WTC11 (cell line): ENCODE measurements around the gene CACNA1D. TPM values are rescaled to one million over a fixed set of nuclear protein-coding genes. Genes with fewer than 3 reads are reported as not detected.

Source experiments
- ATAC-seq: fragments of 200-7000 bp; cut with Tn5 transposase; 2 replicates; pipeline ENCODE4 v1.10.0; 2021; ENCODE audit warnings: mild to moderate bottlenecking, moderate library complexity
- CTCF ChIA-PET: fragments of 300-600 bp; sonication (Branson Sonifier 250); formaldehyde crosslinking; loops from one replicate; lab custom pipeline; 2021; ENCODE audit warnings: antibody characterized with exemption; lab: Charles Lee
- POLR2A ChIA-PET: fragments of 350-600 bp; sonication (Branson Sonifier 250); formaldehyde crosslinking; loops from one replicate; lab custom pipeline; 2021; ENCODE audit warnings: antibody characterized with exemption; lab: Charles Lee
- DNase-seq: peaks from one replicate; pipeline ENCODE4 v3.0.0; 2021; ENCODE audit warnings: low spot score
- H3K27ac Mint-ChIP-seq: 2 replicates; pipeline ENCODE4 v1.8.0; 2021; ENCODE audit warnings: mixed read lengths
- H3K27me3 Mint-ChIP-seq: 2 replicates; pipeline ENCODE4 v1.8.0; 2021; ENCODE audit warnings: low read depth, mild to moderate bottlenecking, moderate library complexity, mixed read lengths
- H3K36me3 Mint-ChIP-seq: 2 replicates; pipeline ENCODE4 v1.8.0; 2021; ENCODE audit warnings: mixed read lengths
- H3K4me1 Mint-ChIP-seq: 2 replicates; pipeline ENCODE4 v1.8.0; 2022; ENCODE audit warnings: mixed read lengths
- H3K4me3 Mint-ChIP-seq: 2 replicates; pipeline ENCODE4 v1.8.0; 2021; ENCODE audit warnings: mild to moderate bottlenecking, moderate library complexity, mixed read lengths
- H3K9me3 Mint-ChIP-seq: 2 replicates; pipeline ENCODE4 v1.8.0; 2021; ENCODE audit warnings: mixed read lengths
- ATF1 ChIP-seq: sonication (generic); formaldehyde crosslinking; IDR thresholded peaks from 2 replicates; pipeline ENCODE4 v1.8.1; 2023; ENCODE audit warnings: mild to moderate bottlenecking, moderate library complexity, missing genetic modification reagents
- E2F4 ChIP-seq: sonication (generic); formaldehyde crosslinking; IDR thresholded peaks from 2 replicates; pipeline ENCODE4 v1.8.1; 2022; ENCODE audit warnings: low read depth, mild to moderate bottlenecking, moderate library complexity, missing genetic modification reagents, borderline replicate concordance
- ERG ChIP-seq: fragments of 250-450 bp; sonication (Bioruptor Pico); IDR thresholded peaks from 2 replicates; pipeline ENCODE4 v1.8.0; 2021; ENCODE audit warnings: mild to moderate bottlenecking
- ETV6 ChIP-seq: sonication (generic); formaldehyde crosslinking; IDR thresholded peaks from 2 replicates; pipeline ENCODE4 v1.8.1; 2022; ENCODE audit warnings: mild to moderate bottlenecking, missing genetic modification reagents
- FOXJ3 ChIP-seq: sonication (generic); formaldehyde crosslinking; IDR thresholded peaks from 2 replicates; pipeline ENCODE4 v1.9.0; 2021; ENCODE audit warnings: missing genetic modification reagents, mild to moderate bottlenecking, borderline replicate concordance
- FOXK1 ChIP-seq: sonication (generic); formaldehyde crosslinking; IDR thresholded peaks from 2 replicates; pipeline ENCODE4 v1.8.0; 2022; ENCODE audit warnings: mild to moderate bottlenecking, moderate library complexity, missing genetic modification reagents
- GABPB1 ChIP-seq: sonication (generic); formaldehyde crosslinking; IDR thresholded peaks from 2 replicates; pipeline ENCODE4 v1.8.1; 2023; ENCODE audit warnings: mild to moderate bottlenecking, missing genetic modification reagents
- HMGXB4 ChIP-seq: sonication (generic); formaldehyde crosslinking; IDR thresholded peaks from 2 replicates; pipeline ENCODE4 v1.8.1; 2023; ENCODE audit warnings: mild to moderate bottlenecking, moderate library complexity, missing genetic modification reagents
- JAZF1 ChIP-seq: fragments of 250-450 bp; sonication (Bioruptor Pico); IDR thresholded peaks from 2 replicates; pipeline ENCODE4 v1.9.0; 2021; ENCODE audit warnings: moderate library complexity, mild to moderate bottlenecking, inconsistent platforms
- MLX ChIP-seq: sonication (generic); formaldehyde crosslinking; IDR thresholded peaks from 2 replicates; pipeline ENCODE4 v1.8.1; 2023; ENCODE audit warnings: mild to moderate bottlenecking, missing genetic modification reagents, moderate library complexity
- NR2C2 ChIP-seq: sonication (generic); formaldehyde crosslinking; IDR thresholded peaks from 2 replicates; pipeline ENCODE4 v1.8.0; 2022; ENCODE audit warnings: mild to moderate bottlenecking, missing genetic modification reagents
- PRRX2 ChIP-seq: fragments of 250-450 bp; sonication (Bioruptor Pico); IDR thresholded peaks from 2 replicates; pipeline ENCODE4 v1.8.0; 2021; ENCODE audit warnings: mild to moderate bottlenecking
- RORB ChIP-seq: fragments of 250-450 bp; sonication (Bioruptor Pico); IDR thresholded peaks from 2 replicates; pipeline ENCODE4 v1.9.0; 2021; ENCODE audit warnings: mild to moderate bottlenecking
- SMAD3 ChIP-seq: sonication (generic); formaldehyde crosslinking; IDR thresholded peaks from 2 replicates; pipeline ENCODE4 v1.8.0; 2022; ENCODE audit warnings: missing genetic modification reagents, mild to moderate bottlenecking, borderline replicate concordance
- SMAD4 ChIP-seq: sonication (generic); formaldehyde crosslinking; IDR thresholded peaks from 2 replicates; pipeline ENCODE4 v1.8.0; 2022; ENCODE audit warnings: mild to moderate bottlenecking, missing genetic modification reagents
- TEAD1 ChIP-seq: sonication (generic); formaldehyde crosslinking; IDR thresholded peaks from 2 replicates; pipeline ENCODE4 v1.8.0; 2022; ENCODE audit warnings: mild to moderate bottlenecking, missing genetic modification reagents
- ZNF396 ChIP-seq: fragments of 250-450 bp; sonication (Bioruptor Pico); IDR thresholded peaks from 2 replicates; pipeline ENCODE4 v1.8.0; 2021; ENCODE audit warnings: mild to moderate bottlenecking, moderate library complexity, borderline replicate concordance
- ZNF423 ChIP-seq: fragments of 250-450 bp; sonication (Bioruptor Pico); IDR thresholded peaks from 2 replicates; pipeline ENCODE4 v2.1.2; 2022; ENCODE audit warnings: mild to moderate bottlenecking, moderate library complexity
- ZSCAN18 ChIP-seq: fragments of 250-450 bp; sonication (Bioruptor Pico); IDR thresholded peaks from 2 replicates; pipeline ENCODE4 v2.1.2; 2022; ENCODE audit warnings: mild to moderate bottlenecking, moderate library complexity
- total RNA-seq: library from RNA; stranded (reverse); gene quantifications from 3 replicates; pipeline ENCODE4 v1.2.3, GENCODE V29; 2021

Gene CACNA1D
- total RNA-seq, 1 experiment from 2014 or later = 2.3 TPM

- ATAC-seq (no peak), DNase-seq (no peak)
- TF ChIP-seq MLX (CRISPR knock-in tag) (no peak), NR2C2 (CRISPR knock-in tag) (no peak), FOXK1 (CRISPR knock-in tag) (no peak), RORB (CRISPR knock-in tag) (no peak), GABPB1 (CRISPR knock-in tag) (no peak), HMGXB4 (CRISPR knock-in tag) (no peak), JAZF1 (CRISPR knock-in tag) (no peak), PRRX2 (no peak), SMAD4 (CRISPR knock-in tag) (no peak), ZSCAN18 (CRISPR knock-in tag) (no peak)
- ChIA-PET POLR2A (no interaction called here), CTCF (no interaction called here)
- H3K4me1 Mint-ChIP-seq = peaks cover 28% of the 10 kb centered on the region
- H3K4me3 Mint-ChIP-seq = no peak overlapping the region
- no peaks in the 10 kb centered on the region for H3K9me3 Mint-ChIP-seq
- no peaks in the 10 kb centered on the region for H3K36me3 Mint-ChIP-seq
- no peak overlapping the region for H3K27ac Mint-ChIP-seq
- H3K27me3 Mint-ChIP-seq = peaks cover 2% of the 10 kb centered on the region
Measured at GRCh38 chr3:53510508-53510907, 16.1 kb downstream of the CACNA1D start.

GRCh38 chr3:53511246-53511645, 16.8 kb downstream of the CACNA1D start:
- ATAC-seq (no peak), DNase-seq (no peak)
- no peaks in the 10 kb centered on the region for H3K9me3 Mint-ChIP-seq
- peaks cover 2% of the 10 kb centered on the region for H3K27me3 Mint-ChIP-seq
- ChIA-PET CTCF (no interaction called here), POLR2A (no interaction called here)
- H3K36me3 Mint-ChIP-seq = no peaks in the 10 kb centered on the region
- peaks cover 28% of the 10 kb centered on the region for H3K4me1 Mint-ChIP-seq
- no peak overlapping the region for H3K27ac Mint-ChIP-seq
- H3K4me3 Mint-ChIP-seq = no peak overlapping the region
- TF ChIP-seq FOXJ3 (CRISPR knock-in tag) = no peak
- no peak for TF ChIP-seq ZNF423 (CRISPR knock-in tag)
- no peak for TF ChIP-seq SMAD3 (CRISPR knock-in tag)
- TF ChIP-seq ATF1 (CRISPR knock-in tag) = no peak
- TF ChIP-seq ERG = no peak
- TF ChIP-seq TEAD1 (CRISPR knock-in tag) = no peak
- no peak for TF ChIP-seq GABPB1 (CRISPR knock-in tag)
- no peak for TF ChIP-seq ETV6 (CRISPR knock-in tag)
- no peak for TF ChIP-seq E2F4 (CRISPR knock-in tag)
- TF ChIP-seq ZNF396 (CRISPR knock-in tag) = no peak
- TF ChIP-seq JAZF1 (CRISPR knock-in tag) = no peak
